Liver (tissue), 3 donors: ENCODE measurements around the gene GARIN5A.

Source experiments
- FOXA2 ChIP-seq: IDR thresholded peaks from 2 replicates; pipeline ENCODE4 v1.6.1; 2016; ENCODE audit warnings: antibody characterized with exemption
- GABPA ChIP-seq, 2 donors: IDR thresholded peaks in 1 of 2; conservative IDR thresholded peaks in 1 of 2; 2 replicates each; pipeline ENCODE4 v1.6.1; 2016; ENCODE audit warnings: antibody characterized with exemption in 2 of 2, mild to moderate bottlenecking in 1 of 2, moderate library complexity in 1 of 2
- HNF4G ChIP-seq: IDR thresholded peaks from 2 replicates; pipeline ENCODE4 v1.6.1; 2016; ENCODE audit warnings: antibody characterized with exemption
- JUND ChIP-seq, 2 donors: IDR thresholded peaks; 2 replicates each; pipeline ENCODE4 v1.6.1; 2016; ENCODE audit warnings: antibody characterized with exemption in 2 of 2
- RAD21 ChIP-seq, 2 donors: IDR thresholded peaks; 2 replicates each; pipeline ENCODE4 v1.6.1; 2016; ENCODE audit warnings: antibody characterized with exemption in 2 of 2, mild to moderate bottlenecking in 2 of 2
- RXRA ChIP-seq, 2 donors: IDR thresholded peaks; 2 replicates each; pipeline ENCODE4 v1.6.1; 2017 to 2018; ENCODE audit warnings: antibody characterized with exemption in 2 of 2, mild to moderate bottlenecking in 1 of 2
- TAF1 ChIP-seq: conservative IDR thresholded peaks from 2 replicates; pipeline ENCODE4 v1.6.1; 2016; ENCODE audit warnings: antibody characterized with exemption, mild to moderate bottlenecking
- TF ChIP-seq, protein P1 (sequence below): fragments of 150-350 bp; IDR thresholded peaks from 2 replicates; pipeline ENCODE4 v1.5.1; 2017; ENCODE audit warnings: improper control_type of control experiment, low read depth, low read length; ENCODE audit not compliant: missing input control
- TF ChIP-seq, protein P2 (sequence below): IDR thresholded peaks from 2 replicates; pipeline ENCODE4 v1.6.1; 2016; ENCODE audit warnings: antibody characterized with exemption
- TF ChIP-seq, protein P3 (sequence below): IDR thresholded peaks from 2 replicates; pipeline ENCODE4 v1.6.1; 2016; ENCODE audit warnings: antibody characterized with exemption, mild to moderate bottlenecking
- TF ChIP-seq, protein P4 (sequence below): IDR thresholded peaks from 2 replicates; pipeline ENCODE4 v1.6.1; 2016; ENCODE audit warnings: antibody characterized with exemption
- donor health status: healthy.
- donor health status: healthy.

DNA sequence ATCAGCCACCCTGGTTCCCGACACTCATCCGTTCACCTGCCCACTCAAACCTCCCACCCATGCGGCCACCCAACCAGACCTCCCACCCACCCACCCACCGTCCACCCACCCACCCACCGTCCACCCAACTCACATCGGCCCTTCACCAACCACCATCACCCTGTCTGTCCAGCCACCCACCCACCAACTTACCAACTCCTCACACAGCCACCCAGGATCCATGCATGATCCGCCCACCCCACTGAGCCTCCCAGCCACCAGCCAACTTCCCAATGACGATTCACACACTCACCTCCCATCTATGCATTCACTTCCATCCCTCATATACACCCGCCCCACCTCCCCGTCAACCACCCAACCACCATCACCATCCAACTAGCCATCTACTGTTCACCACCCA, 30.1 kb upstream of the GARIN5A start:
- TF ChIP-seq, protein P1, sequence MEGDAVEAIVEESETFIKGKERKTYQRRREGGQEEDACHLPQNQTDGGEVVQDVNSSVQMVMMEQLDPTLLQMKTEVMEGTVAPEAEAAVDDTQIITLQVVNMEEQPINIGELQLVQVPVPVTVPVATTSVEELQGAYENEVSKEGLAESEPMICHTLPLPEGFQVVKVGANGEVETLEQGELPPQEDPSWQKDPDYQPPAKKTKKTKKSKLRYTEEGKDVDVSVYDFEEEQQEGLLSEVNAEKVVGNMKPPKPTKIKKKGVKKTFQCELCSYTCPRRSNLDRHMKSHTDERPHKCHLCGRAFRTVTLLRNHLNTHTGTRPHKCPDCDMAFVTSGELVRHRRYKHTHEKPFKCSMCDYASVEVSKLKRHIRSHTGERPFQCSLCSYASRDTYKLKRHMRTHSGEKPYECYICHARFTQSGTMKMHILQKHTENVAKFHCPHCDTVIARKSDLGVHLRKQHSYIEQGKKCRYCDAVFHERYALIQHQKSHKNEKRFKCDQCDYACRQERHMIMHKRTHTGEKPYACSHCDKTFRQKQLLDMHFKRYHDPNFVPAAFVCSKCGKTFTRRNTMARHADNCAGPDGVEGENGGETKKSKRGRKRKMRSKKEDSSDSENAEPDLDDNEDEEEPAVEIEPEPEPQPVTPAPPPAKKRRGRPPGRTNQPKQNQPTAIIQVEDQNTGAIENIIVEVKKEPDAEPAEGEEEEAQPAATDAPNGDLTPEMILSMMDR, result no peak
- TF ChIP-seq, protein P2, sequence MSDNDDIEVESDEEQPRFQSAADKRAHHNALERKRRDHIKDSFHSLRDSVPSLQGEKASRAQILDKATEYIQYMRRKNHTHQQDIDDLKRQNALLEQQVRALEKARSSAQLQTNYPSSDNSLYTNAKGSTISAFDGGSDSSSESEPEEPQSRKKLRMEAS, result no peak
- TF ChIP-seq JUND (IDR thresholded peaks at IDR 0.05) (no peak), RAD21 (IDR thresholded peaks at IDR 0.05) (no peak), GABPA (IDR thresholded peaks at IDR 0.05 in 1 of 2, conservative IDR thresholded peaks at IDR 0.05 in 1 of 2) (no peak), RXRA (IDR thresholded peaks at IDR 0.05) (no peak), FOXA2 (no peak), TAF1 (no peak), HNF4G (no peak)
- TF ChIP-seq, protein P3, sequence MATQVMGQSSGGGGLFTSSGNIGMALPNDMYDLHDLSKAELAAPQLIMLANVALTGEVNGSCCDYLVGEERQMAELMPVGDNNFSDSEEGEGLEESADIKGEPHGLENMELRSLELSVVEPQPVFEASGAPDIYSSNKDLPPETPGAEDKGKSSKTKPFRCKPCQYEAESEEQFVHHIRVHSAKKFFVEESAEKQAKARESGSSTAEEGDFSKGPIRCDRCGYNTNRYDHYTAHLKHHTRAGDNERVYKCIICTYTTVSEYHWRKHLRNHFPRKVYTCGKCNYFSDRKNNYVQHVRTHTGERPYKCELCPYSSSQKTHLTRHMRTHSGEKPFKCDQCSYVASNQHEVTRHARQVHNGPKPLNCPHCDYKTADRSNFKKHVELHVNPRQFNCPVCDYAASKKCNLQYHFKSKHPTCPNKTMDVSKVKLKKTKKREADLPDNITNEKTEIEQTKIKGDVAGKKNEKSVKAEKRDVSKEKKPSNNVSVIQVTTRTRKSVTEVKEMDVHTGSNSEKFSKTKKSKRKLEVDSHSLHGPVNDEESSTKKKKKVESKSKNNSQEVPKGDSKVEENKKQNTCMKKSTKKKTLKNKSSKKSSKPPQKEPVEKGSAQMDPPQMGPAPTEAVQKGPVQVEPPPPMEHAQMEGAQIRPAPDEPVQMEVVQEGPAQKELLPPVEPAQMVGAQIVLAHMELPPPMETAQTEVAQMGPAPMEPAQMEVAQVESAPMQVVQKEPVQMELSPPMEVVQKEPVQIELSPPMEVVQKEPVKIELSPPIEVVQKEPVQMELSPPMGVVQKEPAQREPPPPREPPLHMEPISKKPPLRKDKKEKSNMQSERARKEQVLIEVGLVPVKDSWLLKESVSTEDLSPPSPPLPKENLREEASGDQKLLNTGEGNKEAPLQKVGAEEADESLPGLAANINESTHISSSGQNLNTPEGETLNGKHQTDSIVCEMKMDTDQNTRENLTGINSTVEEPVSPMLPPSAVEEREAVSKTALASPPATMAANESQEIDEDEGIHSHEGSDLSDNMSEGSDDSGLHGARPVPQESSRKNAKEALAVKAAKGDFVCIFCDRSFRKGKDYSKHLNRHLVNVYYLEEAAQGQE, result no peak
- TF ChIP-seq, protein P4, sequence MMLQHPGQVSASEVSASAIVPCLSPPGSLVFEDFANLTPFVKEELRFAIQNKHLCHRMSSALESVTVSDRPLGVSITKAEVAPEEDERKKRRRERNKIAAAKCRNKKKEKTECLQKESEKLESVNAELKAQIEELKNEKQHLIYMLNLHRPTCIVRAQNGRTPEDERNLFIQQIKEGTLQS, result no peak
